Astrocyte of the spinal cord (primary cell): ENCODE measurements around the gene NF1.

Source experiments
- DNase-seq: peaks from one replicate; pipeline ENCODE4 v3.0.0; 2011; ENCODE audit warnings: low read depth, low spot score
- H3K4me3 ChIP-seq: 2 replicates; pipeline ENCODE4 v1.5.1; 2011; ENCODE audit warnings: low read depth, mild to moderate bottlenecking, low read length, moderate library complexity
- CTCF ChIP-seq: IDR thresholded peaks from 2 replicates; pipeline ENCODE4 v1.5.1; 2012; ENCODE audit warnings: low read depth, mild to moderate bottlenecking, low read length, inconsistent platforms
- in situ Hi-C: cut with HindIII; loops from 2 replicates; pipeline ENCODE4 v1.10.0; 2017; ENCODE audit warnings: low sequenced_read_pairs

Gene NF1

GRCh38 chr17:31414550-31414918 is 319.8 kb downstream of the NF1 start:
- no peak overlapping the region for H3K4me3 ChIP-seq

DNA sequence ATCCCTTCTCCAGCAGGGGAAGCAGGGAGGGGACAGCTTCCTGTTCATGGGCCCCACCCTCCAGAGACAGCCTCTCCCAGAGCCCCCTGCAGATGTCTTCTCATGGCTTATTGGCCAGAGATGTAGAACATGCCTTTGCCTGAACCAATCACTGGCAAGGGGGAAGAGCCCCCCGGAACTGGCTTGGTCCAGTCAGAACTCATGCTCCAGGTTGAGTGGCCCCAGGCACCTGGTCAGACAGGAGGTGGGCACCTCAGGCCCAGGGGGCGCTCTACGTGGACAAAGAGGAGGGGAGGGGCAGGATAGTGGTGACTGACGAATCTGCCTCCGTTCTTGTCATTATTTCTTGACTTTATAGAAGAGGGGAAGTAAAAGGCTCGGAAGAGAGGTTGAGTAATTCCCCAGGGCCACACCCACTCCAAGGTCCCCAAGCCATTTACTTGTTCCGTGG is 320.3 kb downstream of the NF1 start:
- DNase-seq = no peak
- H3K4me3 ChIP-seq = no peak overlapping the region
- no peak for TF ChIP-seq CTCF
- in situ Hi-C loops = no loop called here

More at GRCh38 chr17:31414550-31414918, 319.8 kb downstream of the NF1 start:
- no peak for TF ChIP-seq CTCF
- no peak for DNase-seq
- in situ Hi-C loops = no loop called here

- TF ChIP-seq CTCF = no peak
- no peak for DNase-seq
- in situ Hi-C loops = no loop called here
- H3K4me3 ChIP-seq = no peak overlapping the region
Observed at GRCh38 chr17:31415640-31416502, 321.1 kb downstream of the NF1 start.

GRCh38 chr17:31416503-31416923 is 321.7 kb downstream of the NF1 start:
- no peak overlapping the region for H3K4me3 ChIP-seq
- no peak for DNase-seq
- in situ Hi-C loops = no loop called here
- no peak for TF ChIP-seq CTCF

GRCh38 chr17:31417051-31417792 is 322.4 kb downstream of the NF1 start:
- no peak overlapping the region for H3K4me3 ChIP-seq
- TF ChIP-seq CTCF = no peak
- DNase-seq = no peak
- in situ Hi-C loops = no loop called here

- no peak overlapping the region for H3K4me3 ChIP-seq
- no peak for DNase-seq
- in situ Hi-C loops = no loop called here
- no peak for TF ChIP-seq CTCF
Observed at GRCh38 chr17:31418773-31419350, 324.1 kb downstream of the NF1 start.
